ENCODE data around the gene WDR49.
A peak's percentile ranks its signal among the peaks of the same experiment; 100 is the strongest.

The WDR49 gene

DNA sequence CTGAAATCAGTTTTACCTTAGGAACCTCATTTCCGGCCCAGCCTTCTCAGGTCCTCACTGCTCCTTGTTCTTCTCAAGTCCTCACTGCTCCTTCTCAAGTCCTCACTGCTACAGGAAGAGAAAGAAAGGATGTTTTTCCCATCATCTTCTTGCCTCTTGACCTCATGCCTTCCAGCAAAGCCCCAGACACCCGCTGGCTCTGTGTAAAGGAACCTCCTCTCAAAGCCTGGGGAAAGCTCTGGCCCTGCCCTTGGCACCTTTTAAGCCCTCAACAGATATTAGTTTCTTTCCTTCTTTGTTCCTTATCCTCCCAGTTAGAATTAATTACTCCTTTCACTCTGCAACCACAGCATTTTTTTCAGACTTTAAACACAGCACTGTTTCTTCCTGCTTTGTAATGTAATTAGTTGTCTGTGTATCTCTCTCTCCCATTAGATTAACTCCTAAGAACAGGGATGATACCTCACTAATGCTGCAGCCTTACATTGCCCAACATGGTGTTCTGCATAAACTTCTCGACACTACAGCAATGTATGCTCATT, 4.0 kb upstream of the WDR49 start:
- H3K27ac ChIP-seq, result no peak overlapping the region
- TF ChIP-seq, protein P1, sequence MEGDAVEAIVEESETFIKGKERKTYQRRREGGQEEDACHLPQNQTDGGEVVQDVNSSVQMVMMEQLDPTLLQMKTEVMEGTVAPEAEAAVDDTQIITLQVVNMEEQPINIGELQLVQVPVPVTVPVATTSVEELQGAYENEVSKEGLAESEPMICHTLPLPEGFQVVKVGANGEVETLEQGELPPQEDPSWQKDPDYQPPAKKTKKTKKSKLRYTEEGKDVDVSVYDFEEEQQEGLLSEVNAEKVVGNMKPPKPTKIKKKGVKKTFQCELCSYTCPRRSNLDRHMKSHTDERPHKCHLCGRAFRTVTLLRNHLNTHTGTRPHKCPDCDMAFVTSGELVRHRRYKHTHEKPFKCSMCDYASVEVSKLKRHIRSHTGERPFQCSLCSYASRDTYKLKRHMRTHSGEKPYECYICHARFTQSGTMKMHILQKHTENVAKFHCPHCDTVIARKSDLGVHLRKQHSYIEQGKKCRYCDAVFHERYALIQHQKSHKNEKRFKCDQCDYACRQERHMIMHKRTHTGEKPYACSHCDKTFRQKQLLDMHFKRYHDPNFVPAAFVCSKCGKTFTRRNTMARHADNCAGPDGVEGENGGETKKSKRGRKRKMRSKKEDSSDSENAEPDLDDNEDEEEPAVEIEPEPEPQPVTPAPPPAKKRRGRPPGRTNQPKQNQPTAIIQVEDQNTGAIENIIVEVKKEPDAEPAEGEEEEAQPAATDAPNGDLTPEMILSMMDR (IDR thresholded peaks at IDR 0.05), result no peak
- H3K4me3 ChIP-seq, result no peak overlapping the region
- DNase-seq (ENCODE audit: low spot score), result no peak

DNA sequence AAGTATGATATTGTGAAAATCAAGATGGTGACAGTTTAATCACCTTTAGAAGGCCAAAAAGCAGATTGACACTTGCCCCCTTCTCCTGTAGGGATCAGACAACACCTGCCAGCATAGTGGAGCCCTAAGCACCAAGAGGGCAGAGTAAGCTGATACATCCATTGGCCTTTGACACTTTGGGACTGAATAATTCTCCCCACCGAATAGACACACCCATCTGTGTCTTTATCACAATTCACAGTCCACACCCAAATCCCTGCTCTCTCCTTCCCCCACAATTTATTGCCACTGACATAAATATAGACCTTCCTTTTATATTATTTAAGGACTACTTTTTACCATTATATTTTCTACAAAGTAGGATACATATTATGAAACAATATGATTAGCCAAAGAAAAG, 3.1 kb upstream of the WDR49 start:
- no peak overlapping the region for H3K27ac ChIP-seq

DNA sequence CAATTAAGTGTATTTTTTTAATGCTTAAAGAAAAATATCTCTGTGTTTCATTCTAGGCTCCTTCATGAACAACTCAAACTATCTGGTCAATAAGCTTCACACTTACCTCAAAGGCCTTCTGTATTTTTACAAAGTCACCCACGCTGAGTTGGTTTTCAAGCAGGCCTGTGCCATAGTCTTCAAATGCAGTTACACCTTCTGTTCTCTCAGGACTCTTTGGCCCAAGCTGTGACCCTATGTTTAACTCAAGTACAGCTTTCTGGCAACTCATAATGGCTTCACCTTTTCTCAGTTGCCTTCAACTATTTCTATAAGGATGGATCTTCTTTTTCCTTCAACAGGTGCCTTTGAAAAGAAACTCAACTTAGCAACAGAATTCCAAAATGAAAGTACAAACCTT, 587 bp downstream of the WDR49 start:
- TF ChIP-seq, protein P1 (IDR thresholded peaks at IDR 0.05), result no peak
- Histone ChIP-seq H3K4me3 (peak overlapping the region; percentile 14), H3K27ac (no peak overlapping the region)
- no peak for DNase-seq (ENCODE audit: low spot score)

More for the DNA sequence above, 3.1 kb upstream of the WDR49 start:
- DNase-seq (ENCODE audit: low spot score), result no peak
- TF ChIP-seq, protein P1 (IDR thresholded peaks at IDR 0.05), result no peak
- no peak overlapping the region for H3K4me3 ChIP-seq

DNA sequence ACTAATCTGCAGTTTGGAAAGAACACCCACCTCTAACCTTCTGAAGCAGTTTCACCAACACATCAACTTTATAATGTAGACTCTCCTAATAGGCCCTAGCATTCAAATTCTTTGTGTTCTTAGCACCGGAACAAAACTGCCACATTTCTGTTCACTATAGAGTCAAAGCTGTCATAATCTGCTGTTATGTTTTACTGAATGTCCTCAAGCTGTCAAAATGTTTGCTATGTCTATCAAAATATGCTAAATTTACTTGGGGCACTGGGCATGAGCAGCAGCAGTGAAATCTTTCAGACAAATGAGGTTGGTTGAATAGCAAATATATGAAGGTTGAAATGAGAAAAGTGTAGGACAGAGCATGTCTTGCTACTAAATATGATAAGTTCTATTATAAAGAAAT, 1.9 kb downstream of the WDR49 start:
- no peak for DNase-seq (ENCODE audit: low spot score)
- TF ChIP-seq, protein P1 (IDR thresholded peaks at IDR 0.05), result no peak
- Histone ChIP-seq H3K4me3 (no peak overlapping the region), H3K27ac (no peak overlapping the region)

DNA sequence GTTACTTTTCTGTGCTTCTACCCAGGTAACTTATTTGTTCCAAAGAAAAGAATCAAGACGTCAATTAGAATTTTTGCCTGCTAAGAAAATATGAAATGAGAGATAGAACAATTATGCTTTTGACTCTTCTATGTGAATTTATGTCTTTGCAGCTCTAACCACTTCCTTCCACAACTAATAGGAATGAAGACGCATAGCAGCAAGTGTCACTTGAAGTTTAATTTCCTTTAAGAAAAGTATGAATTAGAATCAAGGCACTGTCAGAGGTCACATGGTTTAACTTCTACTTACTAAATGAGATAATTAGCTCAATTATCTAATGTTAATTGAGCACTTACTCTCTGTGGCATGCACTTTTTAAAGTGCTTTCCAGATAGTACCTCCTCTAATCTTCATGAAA, 3.3 kb downstream of the WDR49 start:
- Histone ChIP-seq H3K27ac (no peak overlapping the region), H3K4me3 (no peak overlapping the region)
- TF ChIP-seq, protein P1 (IDR thresholded peaks at IDR 0.05), result no peak
- no peak for DNase-seq (ENCODE audit: low spot score)

DNA sequence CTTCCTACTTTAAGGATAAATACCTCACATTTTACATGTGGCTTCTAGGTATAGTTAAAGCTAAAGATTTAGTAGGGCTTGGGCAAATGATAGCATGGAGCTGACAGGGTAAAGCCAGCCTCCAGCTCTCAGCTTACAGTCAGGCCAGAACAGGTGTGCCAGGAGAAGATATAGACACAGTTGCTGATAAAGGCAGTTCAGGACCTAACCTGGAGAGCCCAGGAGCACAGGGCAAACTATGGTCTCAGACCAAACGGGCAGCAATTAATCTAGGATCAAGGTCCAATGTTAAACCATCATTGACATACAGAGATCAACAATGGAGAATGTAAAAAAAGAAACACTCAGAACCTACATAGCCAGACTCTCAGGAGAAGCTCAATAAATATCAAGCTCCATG, 4.0 kb downstream of the WDR49 start:
- H3K4me3 ChIP-seq, result no peak overlapping the region
- no peak overlapping the region for H3K27ac ChIP-seq
- no peak for DNase-seq (ENCODE audit: low spot score)
- TF ChIP-seq, protein P1 (IDR thresholded peaks at IDR 0.05), result no peak

DNA sequence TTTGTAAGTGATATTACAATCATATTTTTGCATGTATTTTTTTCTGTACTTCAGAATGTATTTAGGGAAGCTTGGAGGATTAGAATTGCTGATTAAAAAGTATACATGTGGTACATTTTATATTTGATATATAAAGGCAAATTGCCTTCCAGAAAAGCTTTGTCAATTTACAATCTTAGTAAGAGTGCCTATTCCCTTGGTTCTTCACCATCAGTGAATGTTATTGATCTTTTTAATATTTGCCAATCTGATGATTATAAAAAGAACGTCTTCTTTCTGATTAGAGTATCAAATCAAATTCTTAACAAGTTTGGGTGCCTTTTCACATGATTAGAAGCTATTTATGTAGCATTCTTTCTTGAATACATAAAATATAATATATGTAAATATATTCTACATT, 9.1 kb downstream of the WDR49 start:
- Histone ChIP-seq H3K4me3 (no peak overlapping the region), H3K27ac (no peak overlapping the region)
- DNase-seq (ENCODE audit: low spot score), result no peak
- TF ChIP-seq, protein P1 (IDR thresholded peaks at IDR 0.05), result no peak

Data from coronary artery (tissue), 2 donors.